HepG2 (cell line): Measurements from ENCODE around the gene TSNAX. TPM values are rescaled to one million over a fixed set of nuclear protein-coding genes. Genes with fewer than 3 reads are reported as not detected.

Experiments used
- ATAC-seq: fragments of 200-7000 bp; cut with Tn5 transposase; 3 replicates; pipeline ENCODE4 v1.9.1; 2020; ENCODE audit warnings: mild to moderate bottlenecking, moderate library complexity
- BruUV-seq: library from RNA; stranded (reverse); fragments of 400-500 nt; replicated peaks from 2 replicates; lab custom pipeline; 2021; lab: Mats Ljungman, UMichigan
- CTCF ChIA-PET: fragments of 300-600 bp; formaldehyde crosslinking; extraction: SDS; loops from one replicate; lab custom pipeline; 2021; ENCODE audit warnings: low total read pairs, inconsistent platforms, low intra/inter-chr PET ratio; lab: Yijun Ruan, JAX
- POLR2A ChIA-PET: fragments of 350-600 bp; sonication (Branson Sonifier 250); formaldehyde crosslinking; loops from one replicate; lab custom pipeline; 2020; ENCODE audit warnings: antibody characterized with exemption, inconsistent platforms; lab: Yijun Ruan, JAX
- DNase-seq: peaks from one replicate; pipeline ENCODE4 v3.0.0-alpha.2; 2015; ENCODE audit warnings: low spot score
- FAIRE-seq: peaks from 3 replicates; lab custom pipeline; 2011; peaks lifted over from hg19 to GRCh38; lab: Jason Lieb, UNC
- H2AFZ ChIP-seq: one replicate; pipeline ENCODE4 v1.6.1; 2011; ENCODE audit warnings: low read length, inconsistent platforms
- H3K27ac ChIP-seq: fragments of 300-600 bp; 3 replicates; pipeline ENCODE4 v1.8.0; 2011; ENCODE audit warnings: mixed run types, mild to moderate bottlenecking, mixed read lengths, low read length, inconsistent platforms; ENCODE audit not compliant: insufficient read depth; ENCODE audit errors: extremely low read length
- H3K27me3 ChIP-seq, 2 experiments: fragments of 200-600 bp in 1 of 2; 2 replicates in 1 of 2; 3 replicates in 1 of 2; pipeline versions ENCODE4 v1.6.0 to v1.8.0; 2011; ENCODE audit warnings: low read length in 2 of 2, mild to moderate bottlenecking in 2 of 2, moderate library complexity in 2 of 2, inconsistent platforms in 1 of 2; ENCODE audit not compliant: insufficient read depth in 2 of 2, control insufficient read depth in 1 of 2
- H3K36me3 ChIP-seq, 2 experiments: fragments of 200-600 bp in 1 of 2; replicated peaks in 1 of 2; 2 replicates in 1 of 2; 3 replicates in 1 of 2; pipeline versions ENCODE4 v1.5.1 to v1.8.0; 2011; ENCODE audit warnings: low read length in 2 of 2, inconsistent platforms in 1 of 2; ENCODE audit not compliant: insufficient read depth in 2 of 2, control insufficient read depth in 1 of 2
- H3K4me1 ChIP-seq: 2 replicates; pipeline ENCODE4 v1.5.1; 2012; ENCODE audit warnings: low read length, inconsistent platforms; ENCODE audit not compliant: insufficient read depth
- H3K4me2 ChIP-seq: 2 replicates; pipeline ENCODE4 v1.6.0; 2011; ENCODE audit warnings: low read depth, low read length, inconsistent platforms
- H3K4me3 ChIP-seq, 3 experiments: fragments of 200-600 bp in 1 of 3; sonication (generic), shearing (Covaris generic) in 1 of 3; replicated peaks in 1 of 3; 2 replicates each; pipeline ENCODE4 v1.5.1; 2011 to 2016; ENCODE audit warnings: low read length in 3 of 3, inconsistent platforms in 2 of 3, low read depth in 2 of 3, mild to moderate bottlenecking in 2 of 3, control low read depth in 1 of 3, mixed read lengths in 1 of 3; ENCODE audit not compliant: insufficient read depth in 1 of 3
- H3K79me2 ChIP-seq: one replicate; pipeline ENCODE4 v1.6.1; 2011; ENCODE audit warnings: low read length, inconsistent platforms; ENCODE audit not compliant: insufficient read depth
- H3K9ac ChIP-seq: 2 replicates; pipeline ENCODE4 v1.6.0; 2011; ENCODE audit warnings: mild to moderate bottlenecking, low read depth, low read length, inconsistent platforms; ENCODE audit not compliant: insufficient read depth
- H3K9me3 ChIP-seq: 2 replicates; pipeline ENCODE4 v1.5.1; 2012; ENCODE audit warnings: mild to moderate bottlenecking, low read length
- H4K20me1 ChIP-seq: 2 replicates; pipeline ENCODE4 v1.6.0; 2011; ENCODE audit warnings: inconsistent platforms, mild to moderate bottlenecking, low read length, moderate library complexity; ENCODE audit not compliant: insufficient read depth
- BORCS8-MEF2B ChIP-seq: sonication (generic); formaldehyde crosslinking; IDR thresholded peaks from 2 replicates; pipeline ENCODE4 v1.8.0; 2022; ENCODE audit warnings: mild to moderate bottlenecking, missing genetic modification reagents
- IKZF5 ChIP-seq: IDR thresholded peaks from 2 replicates; pipeline ENCODE4 v1.6.1; 2018; ENCODE audit warnings: missing genetic modification reagents, mild to moderate bottlenecking, missing compliant biosample characterization
- KDM6A ChIP-seq: IDR thresholded peaks from 2 replicates; pipeline ENCODE4 v1.6.1; 2016; ENCODE audit warnings: low read depth
- MED13 ChIP-seq: sonication (generic); formaldehyde crosslinking; IDR thresholded peaks from 2 replicates; pipeline ENCODE4 v1.5.0; 2020; ENCODE audit warnings: missing genetic modification reagents
- NR1H2 ChIP-seq: sonication (generic); formaldehyde crosslinking; IDR thresholded peaks from 2 replicates; pipeline ENCODE4 v1.8.1; 2022; ENCODE audit warnings: low read depth, missing genetic modification reagents, borderline replicate concordance
- PHF5A ChIP-seq: IDR thresholded peaks from one replicate; pipeline ENCODE4 v1.6.1; 2018; ENCODE audit warnings: low read depth, missing genetic modification reagents; ENCODE audit not compliant: unreplicated experiment
- RARA ChIP-seq: IDR thresholded peaks from 2 replicates; pipeline ENCODE4 v1.6.1; 2016; ENCODE audit warnings: missing genetic modification reagents, missing compliant biosample characterization
- RBM22 ChIP-seq: fragments of 200-400 bp; formaldehyde crosslinking; optimal IDR thresholded peaks from 2 replicates; pipeline ENCODE3; 2017; ENCODE audit warnings: mild to moderate bottlenecking, low read length, moderate library complexity
- TCF7 ChIP-seq: sonication (generic); IDR thresholded peaks from 2 replicates; pipeline ENCODE4 v1.6.1; 2016; ENCODE audit warnings: antibody characterized with exemption, low read depth
- ZMYM4 ChIP-seq: sonication (generic); formaldehyde crosslinking; IDR thresholded peaks from 2 replicates; pipeline ENCODE4 v1.8.1; 2023; ENCODE audit warnings: mild to moderate bottlenecking, missing genetic modification reagents
- ZNF264 ChIP-seq: sonication (generic); formaldehyde crosslinking; IDR thresholded peaks from 2 replicates; pipeline ENCODE4 v1.4.0; 2020; ENCODE audit warnings: missing genetic modification reagents
- ZNF569 ChIP-seq: sonication (generic); formaldehyde crosslinking; IDR thresholded peaks from 2 replicates; pipeline ENCODE4 v1.5.0; 2020; ENCODE audit warnings: mild to moderate bottlenecking, missing genetic modification reagents, moderate library complexity, borderline replicate concordance
- ZSCAN29 ChIP-seq: sonication (generic); formaldehyde crosslinking; conservative IDR thresholded peaks from 2 replicates; pipeline ENCODE4 v1.4.0; 2020; ENCODE audit warnings: mild to moderate bottlenecking, missing genetic modification reagents
- WGBS: methylation state at CpG from one replicate; pipeline ENCODE4 v1.1.6; 2017; ENCODE audit warnings: low lambda C conversion rate; 5-methylcytosine and 5-hydroxymethylcytosine counted together
- in situ Hi-C: cut with HindIII; loops from 2 replicates; pipeline ENCODE4 v1.10.0; 2017; ENCODE audit warnings: low pct_unique_long_range_greater_than_20kb; ENCODE audit not compliant: extremely low pct_ligation_motif_present
- intact Hi-C: fragments of 100-400 bp; cut with micrococcal nuclease; formaldehyde crosslinking; loops from one replicate; pipeline ENCODE4 v1.10.0; 2022; ENCODE audit not compliant: unreplicated experiment
- polyA plus RNA-seq, 8 experiments: library from polyadenylated mRNA; depleted of rRNA in 3 of 8; stranded (reverse) in 7 of 8; unstranded in 1 of 8; fragments of >200 nt; fragmentation: Illumina TruSeq in 4 of 8; extraction: Trizol in 4 of 8; gene quantifications; 2 replicates each; pipeline versions ENCODE4 v1.2.1 to v1.2.3, GENCODE V29; 2011 to 2016; ENCODE audit warnings: low read depth in 4 of 8, missing spikeins in 1 of 8, mixed read lengths in 1 of 8; ENCODE audit not compliant: insufficient read depth in 1 of 8
- total RNA-seq, 5 experiments: library from RNA; depleted of rRNA; stranded (reverse); fragments of >200 nt; fragmentation: Illumina TruSeq; extraction: Trizol; gene quantifications; 2 replicates each; pipeline ENCODE4 v1.2.3, GENCODE V29; 2016; ENCODE audit warnings: low read depth in 1 of 5

Gene TSNAX
- total and polyA plus RNA-seq, 2 of the 13 experiments (the other 11 are each of a cell fraction or from before 2014, with no cell fraction given), result 13.2 to 46.2 TPM

- Histone ChIP-seq H3K27me3 (no peaks in the 10 kb centered on the region), H3K9me3 (no peaks in the 10 kb centered on the region), H3K36me3 (peaks cover 3 to 12% of the 10 kb centered on the region in 2 experiments; a peak in 2 of 5 replicates), H3K9ac (no peak overlapping the region), H3K79me2 (peaks cover 18% of the 10 kb centered on the region), H2AFZ (no peak overlapping the region), H4K20me1 (peaks cover 3% of the 10 kb centered on the region; the same call in 1 of the 2 replicates), H3K27ac (no peak overlapping the region), H3K4me3 (no peak overlapping the region), H3K4me2 (no peak overlapping the region), H3K4me1 (peaks cover 10% of the 10 kb centered on the region)
- TSS peak; percentile 21 for BruUV-seq
- DNase-seq (no peak), FAIRE-seq (no peak), ATAC-seq (no peak)
- intact Hi-C loops (loop anchor here (5.0 kb wide), 1 partner anchor 133 kb away; the partner anchor contains the start of gene EGLN1), in situ Hi-C loops (no loop called here)
- WGBS, result 91% methylated on average over 2 of the region's 2 CpGs
- TF ChIP-seq RARA (CRISPR knock-in tag) (no peak), RBM22 (no peak), BORCS8-MEF2B (CRISPR knock-in tag) (no peak), NR1H2 (no peak), TCF7 (no peak), ZMYM4 (CRISPR knock-in tag) (no peak), ZNF264 (CRISPR knock-in tag) (no peak), IKZF5 (no peak), MED13 (CRISPR knock-in tag) (no peak), KDM6A (CRISPR knock-in tag) (no peak), ZNF569 (CRISPR knock-in tag) (no peak), ZSCAN29 (CRISPR knock-in tag) (no peak), PHF5A (no peak)
- CTCF ChIA-PET, result no interaction called here
- POLR2A ChIA-PET, result no interaction called here
Observed at GRCh38 chr1:231554969-231555368, 26.5 kb downstream of the TSNAX start.
